Astrocyte (in vitro differentiated cells and primary cell): ENCODE data around the gene OTOG. TPM values are rescaled to one million over a fixed set of nuclear protein-coding genes. Genes with fewer than 3 reads are reported as not detected.
A peak's percentile ranks its signal among the peaks of the same experiment; 100 is the strongest.

Experiments
- DNase-seq: peaks from one replicate; pipeline ENCODE4 v3.0.0-alpha.2; 2010; ENCODE audit warnings: low read depth
- FAIRE-seq: peaks from 2 replicates; lab custom pipeline; 2011; peaks lifted over from hg19 to GRCh38; lab: Jason Lieb, UNC
- H2AFZ ChIP-seq: 2 replicates; pipeline ENCODE4 v1.6.0; 2012; ENCODE audit warnings: low read depth, low read length, inconsistent platforms
- H3K27ac ChIP-seq: 2 replicates; pipeline ENCODE4 v1.5.1; 2011; ENCODE audit warnings: low read depth, low read length, inconsistent platforms
- H3K27me3 ChIP-seq: 2 replicates; pipeline ENCODE4 v1.6.0; 2011; ENCODE audit warnings: low read length, inconsistent platforms; ENCODE audit not compliant: insufficient read depth
- H3K36me3 ChIP-seq: 2 replicates; pipeline ENCODE4 v1.5.1; 2011; ENCODE audit warnings: low read length, inconsistent platforms; ENCODE audit not compliant: insufficient read depth
- H3K4me1 ChIP-seq: 2 replicates; pipeline ENCODE4 v1.5.1; 2011; ENCODE audit warnings: low read length, inconsistent platforms; ENCODE audit not compliant: insufficient read depth
- H3K4me2 ChIP-seq: 2 replicates; pipeline ENCODE4 v1.6.0; 2012; ENCODE audit warnings: low read length, inconsistent platforms
- H3K4me3 ChIP-seq: 2 replicates; pipeline ENCODE4 v1.5.1; 2011; ENCODE audit warnings: low read depth, mild to moderate bottlenecking, low read length, inconsistent platforms; ENCODE audit not compliant: insufficient read depth
- H3K79me2 ChIP-seq: 2 replicates; pipeline ENCODE4 v1.6.0; 2012; ENCODE audit warnings: mild to moderate bottlenecking, low read length, inconsistent platforms; ENCODE audit not compliant: insufficient read depth
- H3K9ac ChIP-seq: 2 replicates; pipeline ENCODE4 v1.6.0; 2012; ENCODE audit warnings: mild to moderate bottlenecking, low read length, inconsistent platforms
- H3K9me3 ChIP-seq: 2 replicates; pipeline ENCODE4 v1.5.1; 2012; ENCODE audit warnings: low read depth, mild to moderate bottlenecking, low read length, inconsistent platforms; ENCODE audit not compliant: insufficient read depth
- H4K20me1 ChIP-seq: 2 replicates; pipeline ENCODE4 v1.6.0; 2012; ENCODE audit warnings: low read length, inconsistent platforms; ENCODE audit not compliant: insufficient read depth
- H3K27ac Mint-ChIP-seq: one replicate; pipeline ENCODE4 v1.8.0; 2021; ENCODE audit warnings: mild to moderate bottlenecking, mixed read lengths; ENCODE audit not compliant: unreplicated experiment
- H3K27me3 Mint-ChIP-seq: one replicate; pipeline ENCODE4 v1.8.0; 2021; ENCODE audit warnings: low read depth, mixed read lengths; ENCODE audit not compliant: unreplicated experiment
- H3K36me3 Mint-ChIP-seq: one replicate; pipeline ENCODE4 v1.8.0; 2021; ENCODE audit warnings: low read depth, mixed read lengths; ENCODE audit not compliant: unreplicated experiment
- H3K4me1 Mint-ChIP-seq: one replicate; pipeline ENCODE4 v1.8.0; 2021; ENCODE audit warnings: low read depth, mixed read lengths; ENCODE audit not compliant: unreplicated experiment
- H3K4me3 Mint-ChIP-seq: one replicate; pipeline ENCODE4 v1.8.0; 2021; ENCODE audit warnings: mild to moderate bottlenecking, moderate library complexity, mixed read lengths; ENCODE audit not compliant: unreplicated experiment
- H3K9me3 Mint-ChIP-seq: one replicate; pipeline ENCODE4 v1.8.0; 2021; ENCODE audit warnings: mild to moderate bottlenecking, mixed read lengths; ENCODE audit not compliant: unreplicated experiment
- CTCF ChIP-seq: IDR thresholded peaks from 2 replicates; pipeline ENCODE4 v1.5.1; 2011; ENCODE audit warnings: low read depth, mild to moderate bottlenecking, inconsistent platforms, low read length, moderate library complexity; ENCODE audit not compliant: insufficient read depth
- EZH2 ChIP-seq: IDR thresholded peaks from 2 replicates; pipeline ENCODE4 v1.6.1; 2012; ENCODE audit warnings: mild to moderate bottlenecking, low read length, inconsistent platforms; ENCODE audit not compliant: insufficient read depth
- total RNA-seq: library from RNA; stranded (reverse); gene quantifications from 2 replicates; pipeline ENCODE4 v1.2.1, GENCODE V29; 2021

Gene OTOG
- total RNA-seq, 1 donor from 2014 or later, result not detected

- no peak overlapping the region for H2AFZ ChIP-seq
- TF ChIP-seq CTCF, result no peak
- TF ChIP-seq EZH2, result no peak
- no peaks in the 10 kb centered on the region for H4K20me1 ChIP-seq
- no peak overlapping the region for H3K4me3 Mint-ChIP-seq
- no peaks in the 10 kb centered on the region for H3K36me3 ChIP-seq
- H3K27ac Mint-ChIP-seq, result no peak overlapping the region
- DNase-seq (peak; percentile 70), FAIRE-seq (no peak)
- H3K9me3 Mint-ChIP-seq, result peaks cover 2% of the 10 kb centered on the region
- H3K9me3 ChIP-seq, result no peaks in the 10 kb centered on the region
- no peak overlapping the region for H3K9ac ChIP-seq
- H3K27ac ChIP-seq, result no peak overlapping the region
- H3K27me3 Mint-ChIP-seq, result peaks cover 19% of the 10 kb centered on the region
- H3K4me1 Mint-ChIP-seq, result no peaks in the 10 kb centered on the region
- H3K4me3 ChIP-seq, result no peak overlapping the region
- H3K79me2 ChIP-seq, result no peaks in the 10 kb centered on the region
- no peaks in the 10 kb centered on the region for H3K36me3 Mint-ChIP-seq
- H3K4me2 ChIP-seq, result no peak overlapping the region
- peaks cover 4% of the 10 kb centered on the region for H3K27me3 ChIP-seq
- H3K4me1 ChIP-seq, result peaks cover 8% of the 10 kb centered on the region
These were observed 139.3 kb downstream of the OTOG start for GRCh38 chr11:17686231-17686980.

- peaks cover 26% of the 10 kb centered on the region for H3K27me3 Mint-ChIP-seq
- Histone ChIP-seq H3K27me3 (peaks cover 7% of the 10 kb centered on the region), H3K4me1 (peaks cover 8% of the 10 kb centered on the region), H3K4me3 (no peak overlapping the region), H3K27ac (no peak overlapping the region), H3K79me2 (no peaks in the 10 kb centered on the region), H4K20me1 (no peaks in the 10 kb centered on the region), H3K9me3 (no peaks in the 10 kb centered on the region), H3K4me2 (no peak overlapping the region), H2AFZ (no peak overlapping the region), H3K9ac (no peak overlapping the region), H3K36me3 (no peaks in the 10 kb centered on the region)
- H3K4me1 Mint-ChIP-seq, result no peaks in the 10 kb centered on the region
- no peak overlapping the region for H3K27ac Mint-ChIP-seq
- no peaks in the 10 kb centered on the region for H3K36me3 Mint-ChIP-seq
- FAIRE-seq, result no peak
- no peak for DNase-seq
- TF ChIP-seq CTCF, result no peak
- TF ChIP-seq EZH2, result no peak
- peaks cover 2% of the 10 kb centered on the region for H3K9me3 Mint-ChIP-seq
- no peak overlapping the region for H3K4me3 Mint-ChIP-seq
These were observed 141.0 kb downstream of the OTOG start for GRCh38 chr11:17687946-17688670.

- H3K4me2 ChIP-seq, result no peak overlapping the region
- H3K9me3 Mint-ChIP-seq, result peaks cover 5% of the 10 kb centered on the region
- no peak for FAIRE-seq
These were observed 144.5 kb downstream of the OTOG start for GRCh38 chr11:17691550-17691949.

More at GRCh38 chr11:17691550-17691949, 144.5 kb downstream of the OTOG start:
- Histone ChIP-seq H3K9me3 (no peaks in the 10 kb centered on the region), H3K4me3 (no peak overlapping the region), H4K20me1 (no peaks in the 10 kb centered on the region), H3K36me3 (no peaks in the 10 kb centered on the region), H3K4me1 (no peaks in the 10 kb centered on the region), H3K9ac (no peak overlapping the region), H2AFZ (no peak overlapping the region), H3K79me2 (no peaks in the 10 kb centered on the region), H3K27ac (no peak overlapping the region), H3K27me3 (peaks cover 29% of the 10 kb centered on the region)
- DNase-seq, result no peak
- H3K27ac Mint-ChIP-seq, result no peak overlapping the region
- no peaks in the 10 kb centered on the region for H3K36me3 Mint-ChIP-seq
- TF ChIP-seq CTCF (no peak), EZH2 (no peak)
- no peak overlapping the region for H3K4me3 Mint-ChIP-seq
- peaks cover 45% of the 10 kb centered on the region for H3K27me3 Mint-ChIP-seq
- no peaks in the 10 kb centered on the region for H3K4me1 Mint-ChIP-seq
